ENCODE measurements around the gene RSPH1.

DNA sequence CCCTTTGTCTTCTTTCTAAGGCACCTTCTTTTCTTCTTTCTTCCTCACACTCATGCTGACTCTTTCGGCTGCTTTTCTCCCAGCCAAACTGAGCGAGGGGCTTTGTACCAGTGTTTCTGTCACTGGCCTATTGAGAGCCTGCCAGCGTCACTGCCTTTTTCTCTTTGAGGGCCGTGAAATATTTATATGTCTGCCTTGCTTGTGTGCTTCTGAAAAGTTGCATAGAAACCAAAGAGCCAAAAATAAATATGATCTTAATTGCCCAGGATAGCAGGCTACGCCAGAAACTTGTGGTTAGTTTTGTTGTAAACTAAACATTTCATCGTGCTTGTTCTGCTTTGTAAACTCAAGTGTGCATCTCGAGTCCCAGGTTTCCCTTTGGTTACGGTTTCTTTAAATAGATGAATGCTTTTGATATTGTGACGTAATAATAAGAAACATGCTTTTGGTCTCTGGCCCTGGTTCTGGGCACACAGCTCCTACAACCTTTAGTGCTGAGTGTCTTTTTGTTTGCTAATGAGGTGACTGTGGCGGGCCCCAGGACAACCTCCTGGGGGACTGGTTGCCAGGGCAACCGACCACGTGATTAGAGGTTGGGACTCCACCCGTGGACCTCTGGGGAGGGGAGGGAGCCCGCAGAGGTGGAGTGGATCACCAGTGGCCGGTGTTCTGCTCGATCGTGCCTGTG is 28.5 kb upstream of the RSPH1 start:
- no peak for TF ChIP-seq POLR2A (IDR thresholded peaks at IDR 0.05; ENCODE audit: low read length)
- TF ChIP-seq GATA1 (IDR thresholded peaks at IDR 0.05; ENCODE audit: low read depth, low read length), result no peak

Measured in erythroblast (primary cell).